ENCODE data around the gene NUDT1.

- TF ChIP-seq CTCF (IDR thresholded peaks at IDR 0.05) (no peak), POLR2AphosphoS5 (IDR thresholded peaks at IDR 0.05; ENCODE audit: low read depth, low read length) (no peak)
Observed at GRCh38 chr7:2289621-2290020, 47.6 kb downstream of the NUDT1 start.
